ENCODE results near the gene MAP3K20.

MAP3K20 gene

DNA sequence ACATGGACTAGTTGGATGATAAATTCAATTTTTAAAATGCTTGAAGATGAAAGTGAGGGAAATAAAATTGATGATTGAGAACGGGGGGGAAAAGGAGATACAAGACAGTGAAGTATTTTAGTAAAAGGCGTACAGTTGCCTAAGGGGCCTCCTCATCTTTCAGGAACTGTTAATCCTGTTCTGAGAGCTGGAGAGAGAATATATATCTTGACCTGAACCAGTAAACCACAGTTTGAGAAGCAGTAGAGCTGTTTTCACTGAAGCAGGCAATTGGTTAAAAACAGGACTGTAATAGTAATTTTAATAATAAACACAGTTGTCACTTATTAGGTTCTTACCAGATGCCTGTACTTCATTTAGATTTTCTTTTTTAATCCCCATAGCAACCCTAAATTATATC is 137.5 kb downstream of the MAP3K20 start:
- TF ChIP-seq, protein P1, sequence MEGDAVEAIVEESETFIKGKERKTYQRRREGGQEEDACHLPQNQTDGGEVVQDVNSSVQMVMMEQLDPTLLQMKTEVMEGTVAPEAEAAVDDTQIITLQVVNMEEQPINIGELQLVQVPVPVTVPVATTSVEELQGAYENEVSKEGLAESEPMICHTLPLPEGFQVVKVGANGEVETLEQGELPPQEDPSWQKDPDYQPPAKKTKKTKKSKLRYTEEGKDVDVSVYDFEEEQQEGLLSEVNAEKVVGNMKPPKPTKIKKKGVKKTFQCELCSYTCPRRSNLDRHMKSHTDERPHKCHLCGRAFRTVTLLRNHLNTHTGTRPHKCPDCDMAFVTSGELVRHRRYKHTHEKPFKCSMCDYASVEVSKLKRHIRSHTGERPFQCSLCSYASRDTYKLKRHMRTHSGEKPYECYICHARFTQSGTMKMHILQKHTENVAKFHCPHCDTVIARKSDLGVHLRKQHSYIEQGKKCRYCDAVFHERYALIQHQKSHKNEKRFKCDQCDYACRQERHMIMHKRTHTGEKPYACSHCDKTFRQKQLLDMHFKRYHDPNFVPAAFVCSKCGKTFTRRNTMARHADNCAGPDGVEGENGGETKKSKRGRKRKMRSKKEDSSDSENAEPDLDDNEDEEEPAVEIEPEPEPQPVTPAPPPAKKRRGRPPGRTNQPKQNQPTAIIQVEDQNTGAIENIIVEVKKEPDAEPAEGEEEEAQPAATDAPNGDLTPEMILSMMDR (IDR thresholded peaks at IDR 0.05): no peak
- peaks cover 75% of the 10 kb centered on the region for H3K4me1 Mint-ChIP-seq
- H3K4me3 Mint-ChIP-seq: no peak overlapping the region
- no peak overlapping the region for H3K27ac Mint-ChIP-seq
- H3K36me3 Mint-ChIP-seq (ENCODE audit: low read depth): peaks cover 13% of the 10 kb centered on the region
- no peaks in the 10 kb centered on the region for H3K27me3 Mint-ChIP-seq (ENCODE audit: low read depth, poor library complexity)
- H3K9me3 Mint-ChIP-seq: no peaks in the 10 kb centered on the region
- no peak for DNase-seq

DNA sequence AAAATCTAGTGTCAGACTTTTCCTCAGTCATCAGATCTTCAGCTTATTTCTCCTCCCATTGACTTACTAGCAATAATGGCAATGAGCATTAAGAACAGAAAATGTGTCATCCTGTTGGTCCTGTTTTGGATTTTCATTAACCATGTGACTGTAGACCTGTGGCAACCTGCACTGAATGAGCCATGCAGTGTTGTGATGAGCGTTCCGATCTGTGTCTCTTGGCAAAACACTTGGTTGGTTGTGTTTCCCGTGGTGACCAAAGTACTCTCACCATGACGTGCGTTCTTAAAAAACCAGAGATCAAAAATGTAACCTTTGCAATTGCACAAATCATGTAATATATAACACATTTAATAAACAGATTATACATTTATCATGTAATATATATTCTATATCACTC is 138.6 kb downstream of the MAP3K20 start:
- DNase-seq: no peak
- H3K4me3 Mint-ChIP-seq: no peak overlapping the region
- TF ChIP-seq, protein P1 (IDR thresholded peaks at IDR 0.05): no peak
- no peaks in the 10 kb centered on the region for H3K27me3 Mint-ChIP-seq (ENCODE audit: low read depth, poor library complexity)
- peaks cover 84% of the 10 kb centered on the region for H3K4me1 Mint-ChIP-seq
- no peaks in the 10 kb centered on the region for H3K9me3 Mint-ChIP-seq
- H3K36me3 Mint-ChIP-seq (ENCODE audit: low read depth): peaks cover 13% of the 10 kb centered on the region
- no peak overlapping the region for H3K27ac Mint-ChIP-seq

DNA sequence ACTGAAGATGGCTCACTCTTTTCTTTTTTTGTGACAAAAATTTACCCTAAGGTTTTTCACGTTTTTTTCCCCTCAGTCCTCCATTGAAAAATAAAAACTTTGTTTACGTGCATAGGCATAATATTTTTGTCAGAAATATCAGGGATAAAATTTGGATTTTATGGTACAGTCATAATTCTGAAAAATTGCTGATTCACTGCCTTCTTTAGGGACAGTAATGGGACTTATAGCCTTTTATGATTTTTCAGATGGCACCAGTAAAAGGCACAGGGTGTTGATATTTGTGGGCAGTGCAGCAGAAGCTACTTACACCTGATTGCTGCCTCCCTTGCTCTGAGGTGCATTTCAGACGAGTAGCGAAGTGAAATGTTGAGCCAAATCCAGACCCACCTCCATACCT is 139.7 kb downstream of the MAP3K20 start:
- no peak for DNase-seq
- Mint-ChIP-seq H3K27me3 (ENCODE audit: low read depth, poor library complexity) (no peaks in the 10 kb centered on the region), H3K36me3 (ENCODE audit: low read depth) (peaks cover 13% of the 10 kb centered on the region), H3K4me1 (peaks cover 75% of the 10 kb centered on the region), H3K27ac (peak overlapping the region; percentile 65), H3K9me3 (no peaks in the 10 kb centered on the region), H3K4me3 (no peak overlapping the region)
- TF ChIP-seq, protein P1 (IDR thresholded peaks at IDR 0.05): no peak

DNA sequence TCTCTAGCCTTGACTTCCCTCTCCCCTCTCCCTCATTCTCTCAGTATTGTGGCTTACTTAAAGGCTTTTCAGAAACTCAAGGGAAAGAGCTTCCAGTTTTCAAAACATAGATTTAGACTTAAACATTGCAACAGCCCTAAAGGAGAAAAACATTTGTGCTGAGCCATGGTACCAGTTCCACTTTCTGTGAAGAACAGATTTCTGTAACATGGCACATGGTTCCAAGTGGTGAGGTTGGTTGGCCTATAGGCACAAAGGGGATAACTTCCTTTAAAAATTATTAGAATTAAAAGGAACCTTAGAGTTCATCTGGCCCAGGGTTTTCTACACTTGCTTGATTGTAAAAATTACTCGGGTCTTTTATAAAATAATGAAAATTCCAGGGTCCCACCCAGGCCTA is 140.4 kb downstream of the MAP3K20 start:
- no peaks in the 10 kb centered on the region for H3K27me3 Mint-ChIP-seq (ENCODE audit: low read depth, poor library complexity)
- H3K36me3 Mint-ChIP-seq (ENCODE audit: low read depth): peaks cover 16% of the 10 kb centered on the region
- TF ChIP-seq, protein P1 (IDR thresholded peaks at IDR 0.05): no peak
- H3K4me3 Mint-ChIP-seq: no peak overlapping the region
- H3K4me1 Mint-ChIP-seq: peaks cover 71% of the 10 kb centered on the region
- H3K9me3 Mint-ChIP-seq: no peaks in the 10 kb centered on the region
- DNase-seq: no peak
- H3K27ac Mint-ChIP-seq: peak overlapping the region; percentile 9

DNA sequence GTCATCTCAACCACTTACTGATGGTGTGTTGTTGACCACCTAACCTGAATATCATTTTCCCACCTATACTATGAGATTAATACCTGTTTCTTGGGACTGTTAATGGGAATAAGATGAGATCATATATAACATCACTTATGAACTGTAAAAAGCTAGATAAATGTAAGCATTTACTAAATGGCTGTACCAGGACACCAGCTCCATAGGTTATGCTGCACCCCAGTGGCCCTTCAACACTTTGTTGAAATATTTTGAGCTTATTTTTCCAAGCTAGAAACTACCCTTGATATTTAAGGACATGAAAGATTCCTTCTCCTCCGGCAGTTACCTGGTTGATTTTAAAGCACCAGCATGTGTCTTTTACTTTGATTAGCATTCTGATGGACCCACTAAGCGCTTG is 141.0 kb downstream of the MAP3K20 start:
- Mint-ChIP-seq H3K27me3 (ENCODE audit: low read depth, poor library complexity) (no peaks in the 10 kb centered on the region), H3K9me3 (no peaks in the 10 kb centered on the region), H3K36me3 (ENCODE audit: low read depth) (peaks cover 15% of the 10 kb centered on the region), H3K4me1 (peaks cover 68% of the 10 kb centered on the region), H3K27ac (no peak overlapping the region), H3K4me3 (peak overlapping the region; percentile 12)
- DNase-seq: no peak
- TF ChIP-seq, protein P1 (IDR thresholded peaks at IDR 0.05): no peak

DNA sequence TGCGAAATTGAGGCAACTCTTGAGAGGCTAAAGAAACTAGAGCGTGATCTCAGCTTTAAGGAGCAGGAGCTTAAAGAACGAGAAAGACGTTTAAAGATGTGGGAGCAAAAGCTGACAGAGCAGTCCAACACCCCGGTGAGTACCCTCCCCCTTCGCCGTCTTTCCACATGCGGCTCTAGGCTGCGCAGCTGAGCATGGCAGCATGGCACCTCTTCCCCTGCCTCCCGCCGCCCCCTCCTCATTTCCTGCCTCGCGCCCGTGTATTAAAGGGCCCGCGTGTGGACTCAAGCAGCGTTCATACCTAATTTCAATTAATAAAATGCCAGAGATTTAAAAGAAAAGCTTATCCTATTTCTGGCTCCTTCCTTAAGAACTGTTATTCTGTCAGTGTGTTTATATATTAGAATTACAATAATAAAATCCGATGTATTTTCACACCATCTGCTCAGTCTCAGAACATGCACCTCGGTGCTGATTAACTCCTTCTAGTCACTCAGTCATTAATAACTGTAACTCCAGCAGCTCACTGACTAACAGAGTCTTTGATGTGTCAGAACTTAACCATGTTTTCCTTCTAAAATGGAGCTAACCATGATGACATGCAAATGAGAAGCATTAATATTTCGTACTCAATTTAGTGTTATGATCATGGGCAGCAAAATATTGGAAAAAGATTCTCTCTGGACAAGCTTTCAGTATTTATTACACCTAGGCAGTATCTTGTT is 141.6 kb downstream of the MAP3K20 start:
- Mint-ChIP-seq H3K27me3 (ENCODE audit: low read depth, poor library complexity) (no peaks in the 10 kb centered on the region), H3K27ac (no peak overlapping the region), H3K4me1 (peaks cover 68% of the 10 kb centered on the region), H3K4me3 (peak overlapping the region; percentile 12), H3K36me3 (ENCODE audit: low read depth) (peaks cover 9% of the 10 kb centered on the region), H3K9me3 (no peaks in the 10 kb centered on the region)
- TF ChIP-seq, protein P1 (IDR thresholded peaks at IDR 0.05): no peak
- DNase-seq: peak; percentile 10
